Testis (tissue), 3 donors: Measurements from ENCODE around the gene PIP5K1B. TPM values are rescaled to one million over a fixed set of nuclear protein-coding genes. Genes with fewer than 3 reads are reported as not detected.

Experiments
- DNase-seq: peaks from one replicate; pipeline ENCODE4 v3.0.0-alpha.2; 2019
- H3K27ac ChIP-seq, 2 donors: fragments of 200-600 bp; sonication (generic); one replicate each; pipeline ENCODE4 v1.5.1; 2019
- H3K27me3 ChIP-seq: fragments of 200-600 bp; sonication (generic); one replicate; pipeline ENCODE4 v1.5.1; 2019
- H3K36me3 ChIP-seq: fragments of 200-600 bp; sonication (generic); one replicate; pipeline ENCODE4 v1.5.1; 2017; ENCODE audit warnings: low read depth; ENCODE audit errors: missing control alignments
- H3K4me1 ChIP-seq: fragments of 200-600 bp; sonication (generic); one replicate; pipeline ENCODE4 v1.5.1; 2019
- H3K4me3 ChIP-seq, 2 donors: fragments of 200-600 bp; sonication (generic); one replicate each; pipeline ENCODE4 v1.5.1; 2017 to 2019
- H3K9me3 ChIP-seq: fragments of 200-600 bp; sonication (generic); one replicate; pipeline ENCODE4 v1.5.1; 2017
- POLR2A ChIP-seq: fragments of 450-650 bp; IDR thresholded peaks from one replicate; pipeline ENCODE4 v1.6.1; 2017; ENCODE audit warnings: antibody characterized with exemption, mild to moderate bottlenecking, moderate library complexity
- WGBS, 2 donors: methylation state at CpG; one replicate each; pipeline ENCODE4 v1.1.5; 2018; 5-methylcytosine and 5-hydroxymethylcytosine counted together
- intact Hi-C: fragments of 100-400 bp; cut with DNase I; formaldehyde crosslinking; loops from one replicate; pipeline ENCODE4 v1.15.1; 2023; ENCODE audit warnings: low total_unique reads
- polyA plus RNA-seq: library from polyadenylated mRNA; stranded (reverse); fragments of 350-450 nt; fragmentation: Illumina TruSeq; extraction: RNeasy Lipid Tissue Mini Kit (QIAGEN cat#74804); gene quantifications from one replicate; pipeline ENCODE4 v1.2.3, GENCODE V29; 2014; ENCODE audit warnings: low read depth, low replicate concordance; ENCODE audit not compliant: insufficient read depth
- total RNA-seq, 2 donors: library from RNA; depleted of rRNA; stranded (reverse); fragments of >200 nt; gene quantifications; one replicate each; pipeline ENCODE4 v1.2.3, GENCODE V29; 2016
- TF ChIP-seq, protein P1 (sequence below), 3 experiments: fragments of 450-650 bp in 2 of 3; fragments of 200-600 bp in 1 of 3; sonication (generic) in 1 of 3; IDR thresholded peaks; one replicate each; pipeline ENCODE4 v1.5.1; 2016 to 2019; ENCODE audit warnings: antibody characterized with exemption in 3 of 3, mild to moderate bottlenecking in 2 of 3, moderate library complexity in 1 of 3

PIP5K1B gene
- total and polyA plus RNA-seq, 3 donors from 2014 or later, result 53.6 to 70.5 (median 66.9) TPM

DNA sequence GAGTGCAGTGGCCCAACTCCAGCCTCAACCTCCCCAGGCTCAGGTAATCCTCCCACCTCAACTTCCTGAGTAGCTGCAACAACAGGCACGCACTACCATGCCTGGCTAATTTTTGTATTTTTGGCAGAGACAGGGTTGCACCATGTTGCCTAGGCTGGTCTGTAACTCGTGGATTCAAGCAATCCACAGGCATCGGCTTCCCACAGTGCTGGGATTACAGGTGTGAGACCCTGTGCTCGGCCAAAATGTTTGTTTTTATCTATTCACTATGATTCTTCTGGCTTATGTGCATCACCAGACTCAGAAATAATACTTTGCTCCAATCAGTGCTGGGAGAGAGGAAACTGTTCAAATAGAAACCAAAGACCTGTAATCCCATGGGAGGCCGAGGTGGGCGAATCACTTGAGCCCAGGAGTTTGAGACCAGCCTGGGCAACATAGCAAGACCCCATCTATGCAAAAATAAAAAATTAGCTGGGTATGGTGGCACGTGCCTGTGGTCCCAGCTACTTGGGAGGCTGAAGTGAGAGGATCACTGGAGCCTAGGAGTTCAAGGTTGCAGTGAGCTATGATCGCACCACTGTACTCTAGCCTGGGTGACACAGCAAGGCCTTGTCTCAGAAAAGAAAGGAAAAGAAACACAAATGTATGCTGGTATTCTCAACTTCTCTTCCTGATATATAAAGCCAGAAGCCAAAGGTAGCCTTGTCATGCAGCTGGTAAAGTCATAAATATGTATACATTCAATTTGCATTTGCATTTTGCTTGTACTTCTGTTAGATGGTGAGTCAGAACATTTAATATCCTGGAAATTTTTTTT is 4.5 kb downstream of the PIP5K1B start:
- Histone ChIP-seq H3K27me3 (no peaks in the 10 kb centered on the region), H3K4me1 (peaks cover 3% of the 10 kb centered on the region), H3K9me3 (no peaks in the 10 kb centered on the region), H3K27ac (peak overlapping the region; percentile 21 to 60), H3K4me3 (no peak overlapping the region), H3K36me3 (no peaks in the 10 kb centered on the region)
- TF ChIP-seq, protein P1, sequence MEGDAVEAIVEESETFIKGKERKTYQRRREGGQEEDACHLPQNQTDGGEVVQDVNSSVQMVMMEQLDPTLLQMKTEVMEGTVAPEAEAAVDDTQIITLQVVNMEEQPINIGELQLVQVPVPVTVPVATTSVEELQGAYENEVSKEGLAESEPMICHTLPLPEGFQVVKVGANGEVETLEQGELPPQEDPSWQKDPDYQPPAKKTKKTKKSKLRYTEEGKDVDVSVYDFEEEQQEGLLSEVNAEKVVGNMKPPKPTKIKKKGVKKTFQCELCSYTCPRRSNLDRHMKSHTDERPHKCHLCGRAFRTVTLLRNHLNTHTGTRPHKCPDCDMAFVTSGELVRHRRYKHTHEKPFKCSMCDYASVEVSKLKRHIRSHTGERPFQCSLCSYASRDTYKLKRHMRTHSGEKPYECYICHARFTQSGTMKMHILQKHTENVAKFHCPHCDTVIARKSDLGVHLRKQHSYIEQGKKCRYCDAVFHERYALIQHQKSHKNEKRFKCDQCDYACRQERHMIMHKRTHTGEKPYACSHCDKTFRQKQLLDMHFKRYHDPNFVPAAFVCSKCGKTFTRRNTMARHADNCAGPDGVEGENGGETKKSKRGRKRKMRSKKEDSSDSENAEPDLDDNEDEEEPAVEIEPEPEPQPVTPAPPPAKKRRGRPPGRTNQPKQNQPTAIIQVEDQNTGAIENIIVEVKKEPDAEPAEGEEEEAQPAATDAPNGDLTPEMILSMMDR (IDR thresholded peaks at IDR 0.05), result no peak
- no peak for TF ChIP-seq POLR2A
- WGBS, 2 donors, result 80 to 81% methylated on average over 8 of the region's 8 CpGs
- no peak for DNase-seq
- intact Hi-C loops, result no loop called here

DNA sequence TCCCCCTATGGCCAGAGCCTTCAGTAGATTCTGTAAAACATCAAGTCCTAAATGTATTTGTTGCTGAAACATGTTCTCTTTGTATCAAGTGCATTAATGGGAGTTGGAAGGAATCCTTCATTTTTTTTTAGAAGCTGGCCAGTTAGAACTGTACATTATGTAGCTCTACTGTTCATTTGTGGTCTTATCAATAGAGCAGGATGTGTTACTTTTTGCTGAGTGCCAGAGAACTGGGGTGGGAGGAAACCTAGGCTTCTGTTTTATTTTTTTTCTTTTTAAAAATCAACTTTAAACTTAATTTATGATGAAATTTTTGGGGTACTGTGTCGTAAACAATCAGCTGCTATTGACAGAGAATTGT is 5.1 kb downstream of the PIP5K1B start:
- Histone ChIP-seq H3K4me3 (no peak overlapping the region), H3K27me3 (no peaks in the 10 kb centered on the region), H3K36me3 (no peaks in the 10 kb centered on the region), H3K27ac (peak overlapping the region in 1 of 2 donors; percentile 60), H3K9me3 (no peaks in the 10 kb centered on the region), H3K4me1 (peaks cover 3% of the 10 kb centered on the region)
- no peak for DNase-seq
- TF ChIP-seq POLR2A, result no peak
- TF ChIP-seq, protein P1 (IDR thresholded peaks at IDR 0.05), result no peak
- intact Hi-C loops, result no loop called here
- WGBS, 2 donors, result 41 to 71% methylated on average over 1 of the region's 1 CpG

DNA sequence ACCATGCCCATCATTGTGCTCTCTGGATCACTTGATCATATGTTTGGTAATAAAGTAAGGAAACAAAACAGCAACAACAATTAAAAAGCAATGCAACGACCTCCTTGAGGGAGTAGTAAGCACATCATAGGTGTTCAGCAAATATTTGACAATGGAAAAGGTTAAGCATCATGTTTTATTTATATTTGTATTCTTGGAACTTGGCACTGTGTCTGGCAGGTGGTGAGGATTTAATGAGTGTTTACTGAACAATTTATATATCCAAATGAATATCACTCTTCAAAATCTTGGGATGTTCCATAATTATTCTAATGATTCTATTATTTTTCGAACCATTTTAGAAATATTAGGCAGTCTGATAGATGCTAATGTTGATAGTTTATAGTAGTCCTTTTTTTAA is 6.2 kb downstream of the PIP5K1B start:
- Histone ChIP-seq H3K27ac (no peak overlapping the region), H3K27me3 (no peaks in the 10 kb centered on the region), H3K4me3 (no peak overlapping the region), H3K4me1 (peaks cover 3% of the 10 kb centered on the region), H3K36me3 (no peaks in the 10 kb centered on the region), H3K9me3 (no peaks in the 10 kb centered on the region)
- WGBS, 2 donors, result 65 to 73% methylated on average over 2 of the region's 2 CpGs
- TF ChIP-seq, protein P1 (IDR thresholded peaks at IDR 0.05), result no peak
- intact Hi-C loops, result no loop called here
- DNase-seq, result no peak

DNA sequence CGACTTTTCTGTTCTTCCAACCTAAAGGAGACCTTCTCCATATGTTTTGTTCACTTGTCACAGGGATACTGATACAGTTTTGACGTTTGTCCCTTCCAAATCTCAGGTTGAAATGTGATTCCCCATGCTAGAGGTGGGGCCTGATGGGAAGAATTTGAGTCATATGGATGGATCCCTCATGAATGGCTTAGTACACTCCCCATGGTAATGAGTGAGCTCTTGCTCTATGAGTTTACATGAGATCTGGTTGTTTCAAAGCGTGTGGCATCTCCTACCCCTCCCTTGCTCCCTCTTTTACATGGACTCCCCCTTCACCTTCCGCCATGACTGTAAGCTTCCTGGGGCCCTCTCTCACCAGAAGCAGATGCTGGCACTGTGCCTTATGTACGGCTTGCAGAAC is 6.9 kb downstream of the PIP5K1B start:
- Histone ChIP-seq H3K27me3 (no peaks in the 10 kb centered on the region), H3K9me3 (no peaks in the 10 kb centered on the region), H3K36me3 (no peaks in the 10 kb centered on the region), H3K4me1 (peaks cover 3% of the 10 kb centered on the region), H3K27ac (peak overlapping the region in 1 of 2 donors; percentile 47), H3K4me3 (no peak overlapping the region)
- WGBS, 2 donors, result 85 to 91% methylated on average over 5 of the region's 5 CpGs
- intact Hi-C loops, result no loop called here
- DNase-seq, result no peak
- TF ChIP-seq POLR2A, result no peak
- TF ChIP-seq, protein P1 (IDR thresholded peaks at IDR 0.05), result no peak
